Hair follicle dermal papilla cell (primary cell): ENCODE measurements around the gene NSA2. TPM values are rescaled to one million over a fixed set of nuclear protein-coding genes. Genes with fewer than 3 reads are reported as not detected.

Source experiments
- small RNA-seq: library from RNA; depleted of rRNA; stranded (forward); fragments of <200 nt; gene quantifications from one replicate; pipeline ENCODE3, GENCODE V24; 2012
- total RNA-seq: library from RNA; depleted of rRNA; stranded (reverse); fragments of >200 nt; gene quantifications from 2 replicates; pipeline ENCODE4 v1.2.3, GENCODE V29; 2012

The NSA2 gene
- 62.0 and 83.5 TPM in 2 replicates for total RNA-seq

GRCh38 chr5:74766849-74767578 is at the start of gene NSA2, which contains the start of gene GFM2:
Gene NSA2, plus strand, starts transcription at chr5:74767249. Its CDS starts 112 bp downstream, at chr5:74767361.
Gene GFM2, minus strand, starts transcription at chr5:74767117. Its CDS starts 3,375 bp downstream, at chr5:74763742.

Small RNAs within 50 kb of the gene (small RNA-seq; reads per million reads assigned to genes)
- gene RNU6-658P = not detected

Other genes starting within 250 kb of the NSA2 start
- 48.9 and 119 TPM in 2 replicates for gene ENC1, start 126.5 kb upstream of the NSA2 start, total RNA-seq
- gene HEXB, start 82.0 kb upstream of the NSA2 start, total RNA-seq = 129 and 141 TPM in 2 replicates
- gene GFM2, start 132 bp upstream of the NSA2 start, total RNA-seq = 32.3 and 37.3 TPM in 2 replicates
- gene FAM169A, start 99.1 kb downstream of the NSA2 start, total RNA-seq = 4.7 and 5.3 TPM in 2 replicates